ENCODE results near the gene TYRP1.

The TYRP1 gene

GRCh38 chr9:12693141-12693540 is at the start of gene TYRP1:
Gene TYRP1, plus strand, starts transcription at chr9:12693385. Its CDS starts 612 bp downstream, at chr9:12693997.
- FAIRE-seq = no peak
- TF ChIP-seq, protein P1, sequence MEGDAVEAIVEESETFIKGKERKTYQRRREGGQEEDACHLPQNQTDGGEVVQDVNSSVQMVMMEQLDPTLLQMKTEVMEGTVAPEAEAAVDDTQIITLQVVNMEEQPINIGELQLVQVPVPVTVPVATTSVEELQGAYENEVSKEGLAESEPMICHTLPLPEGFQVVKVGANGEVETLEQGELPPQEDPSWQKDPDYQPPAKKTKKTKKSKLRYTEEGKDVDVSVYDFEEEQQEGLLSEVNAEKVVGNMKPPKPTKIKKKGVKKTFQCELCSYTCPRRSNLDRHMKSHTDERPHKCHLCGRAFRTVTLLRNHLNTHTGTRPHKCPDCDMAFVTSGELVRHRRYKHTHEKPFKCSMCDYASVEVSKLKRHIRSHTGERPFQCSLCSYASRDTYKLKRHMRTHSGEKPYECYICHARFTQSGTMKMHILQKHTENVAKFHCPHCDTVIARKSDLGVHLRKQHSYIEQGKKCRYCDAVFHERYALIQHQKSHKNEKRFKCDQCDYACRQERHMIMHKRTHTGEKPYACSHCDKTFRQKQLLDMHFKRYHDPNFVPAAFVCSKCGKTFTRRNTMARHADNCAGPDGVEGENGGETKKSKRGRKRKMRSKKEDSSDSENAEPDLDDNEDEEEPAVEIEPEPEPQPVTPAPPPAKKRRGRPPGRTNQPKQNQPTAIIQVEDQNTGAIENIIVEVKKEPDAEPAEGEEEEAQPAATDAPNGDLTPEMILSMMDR (IDR thresholded peaks at IDR 0.05; ENCODE audit: insufficient read depth, missing control alignments) = no peak
- DNase-seq (ENCODE audit: insufficient read length, low spot score) = no peak

DNA sequence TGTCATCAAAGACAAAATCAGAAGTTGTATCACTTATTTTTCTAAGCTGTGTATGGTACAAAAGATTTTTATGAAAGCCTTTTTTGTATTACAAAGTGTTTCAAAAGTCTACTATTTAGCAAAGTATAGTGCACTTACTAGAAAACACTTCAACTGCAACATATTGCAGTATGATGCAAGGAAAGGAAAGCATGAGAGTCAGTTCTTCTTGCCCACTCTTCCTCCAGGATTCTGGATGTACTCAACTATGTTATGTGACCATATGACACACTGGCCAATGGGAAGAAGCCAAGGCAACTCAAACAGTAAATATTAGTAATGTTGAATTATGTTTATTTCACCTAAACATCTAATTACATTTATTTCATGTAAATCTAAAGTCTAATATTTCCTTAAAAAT is 49.5 kb upstream of the TYRP1 start:
- FAIRE-seq = no peak
- TF ChIP-seq, protein P1 (IDR thresholded peaks at IDR 0.05; ENCODE audit: insufficient read depth, missing control alignments) = no peak
- DNase-seq (ENCODE audit: insufficient read length, low spot score) = no peak

DNA sequence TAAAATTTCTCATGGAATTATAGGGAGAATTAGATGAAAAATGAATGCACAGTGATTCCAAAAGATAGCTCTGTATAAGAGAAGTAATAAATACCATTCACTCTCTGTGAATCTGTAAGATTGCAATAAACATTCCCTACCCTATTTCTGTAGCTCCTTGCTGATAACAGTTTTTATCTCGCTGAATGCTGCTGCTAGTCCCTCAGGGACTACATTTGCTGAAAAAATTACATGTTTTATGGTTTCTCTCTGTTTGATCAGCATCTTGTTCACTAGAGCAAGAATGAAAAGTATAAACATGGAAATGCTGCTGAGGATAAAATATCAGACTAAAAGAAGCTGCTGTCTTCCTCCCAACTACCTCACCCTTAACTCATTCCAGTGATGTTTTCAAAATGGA is 44.3 kb upstream of the TYRP1 start:
- no peak for FAIRE-seq
- DNase-seq (ENCODE audit: insufficient read length, low spot score) = no peak
- TF ChIP-seq, protein P1 (IDR thresholded peaks at IDR 0.05; ENCODE audit: insufficient read depth, missing control alignments) = no peak

- DNase-seq (ENCODE audit: insufficient read length, low spot score) (no peak), FAIRE-seq (no peak)
- TF ChIP-seq, protein P1 (IDR thresholded peaks at IDR 0.05; ENCODE audit: insufficient read depth, missing control alignments) = no peak
Observed at GRCh38 chr9:12651125-12651524, 42.1 kb upstream of the TYRP1 start.

- DNase-seq (ENCODE audit: insufficient read length, low spot score) (no peak), FAIRE-seq (no peak)
- TF ChIP-seq, protein P1 (IDR thresholded peaks at IDR 0.05; ENCODE audit: insufficient read depth, missing control alignments) = no peak
Observed at GRCh38 chr9:12652973-12653372, 40.2 kb upstream of the TYRP1 start.

- DNase-seq (ENCODE audit: insufficient read length, low spot score) (no peak), FAIRE-seq (no peak)
- TF ChIP-seq, protein P1 (IDR thresholded peaks at IDR 0.05; ENCODE audit: insufficient read depth, missing control alignments) = no peak
Observed at GRCh38 chr9:12656803-12657202, 36.4 kb upstream of the TYRP1 start.

GRCh38 chr9:12657233-12657632 is 36.0 kb upstream of the TYRP1 start:
- DNase-seq (ENCODE audit: insufficient read length, low spot score) = no peak
- no peak for FAIRE-seq
- TF ChIP-seq, protein P1 (IDR thresholded peaks at IDR 0.05; ENCODE audit: insufficient read depth, missing control alignments) = no peak

Measured in D721Med (cell line).